GM12872 (cell line): Measurements from ENCODE around the gene CCDC149.

Source experiments
- CTCF ChIP-seq: IDR thresholded peaks from 3 replicates; pipeline ENCODE4 v1.5.1; 2011; ENCODE audit warnings: low read depth, mild to moderate bottlenecking, low read length, moderate library complexity; ENCODE audit not compliant: insufficient read depth

Gene CCDC149

GRCh38 chr4:24889991-24890390 is 22.9 kb downstream of the CCDC149 start:
- no peak for TF ChIP-seq CTCF

GRCh38 chr4:24888475-24889344 is 24.1 kb downstream of the CCDC149 start:
- no peak for TF ChIP-seq CTCF

- no peak for TF ChIP-seq CTCF
Measured at GRCh38 chr4:24887881-24888430, 24.9 kb downstream of the CCDC149 start.

- TF ChIP-seq CTCF = no peak
Measured at GRCh38 chr4:24886596-24886995, 26.2 kb downstream of the CCDC149 start.

GRCh38 chr4:24885342-24885741 is 27.5 kb downstream of the CCDC149 start:
- TF ChIP-seq CTCF = no peak

GRCh38 chr4:24884902-24885301 is 27.9 kb downstream of the CCDC149 start:
- TF ChIP-seq CTCF = no peak

GRCh38 chr4:24881508-24882196 is 31.2 kb downstream of the CCDC149 start:
- TF ChIP-seq CTCF = no peak
